Upper lobe of left lung (tissue), 6 donors: Measurements from ENCODE around the gene REXO4. TPM values are rescaled to one million over a fixed set of nuclear protein-coding genes. Genes with fewer than 3 reads are reported as not detected.

Experiments
- ATAC-seq, 2 donors: fragments of 200-7000 bp; cut with Tn5 transposase; one replicate each; pipeline ENCODE4 v1.9.1; 2022; ENCODE audit warnings: mild to moderate bottlenecking in 2 of 2, moderate library complexity in 2 of 2; ENCODE audit not compliant: low FRiP score in 2 of 2
- DNase-seq, 2 donors: peaks; one replicate each; pipeline ENCODE4 v3.0.0-alpha.2; 2019 to 2020
- H3K27ac ChIP-seq, 4 donors: fragments of 200-600 bp; sonication (generic); one replicate each; pipeline ENCODE4 v1.5.1; 2016 to 2019
- H3K27me3 ChIP-seq, 4 donors: fragments of 200-600 bp; sonication (generic); one replicate each; pipeline ENCODE4 v1.5.1; 2017 to 2019
- H3K36me3 ChIP-seq, 4 donors: fragments of 200-600 bp; sonication (generic); one replicate each; pipeline ENCODE4 v1.5.1; 2016 to 2019
- H3K4me1 ChIP-seq, 4 donors: fragments of 200-600 bp; sonication (generic); one replicate each; pipeline ENCODE4 v1.5.1; 2018 to 2019
- H3K4me3 ChIP-seq, 4 donors: fragments of 200-600 bp; sonication (generic); one replicate each; pipeline ENCODE4 v1.5.1; 2017 to 2019; ENCODE audit warnings: mild to moderate bottlenecking in 2 of 4, moderate library complexity in 1 of 4
- H3K9me3 ChIP-seq, 4 donors: fragments of 200-600 bp; sonication (generic); one replicate each; pipeline ENCODE4 v1.5.1; 2018 to 2019
- EP300 ChIP-seq, 4 donors: sonication (generic); formaldehyde crosslinking; IDR thresholded peaks; one replicate each; pipeline ENCODE4 v1.5.1; 2017; ENCODE audit warnings: antibody characterized with exemption in 4 of 4, control low read depth in 2 of 4
- POLR2A ChIP-seq, 4 donors: fragments of 450-650 bp; IDR thresholded peaks; one replicate each; pipeline ENCODE4 v1.5.1; 2016 to 2017; ENCODE audit warnings: antibody characterized with exemption in 4 of 4, mild to moderate bottlenecking in 2 of 4
- POLR2AphosphoS5 ChIP-seq, 2 donors: sonication (generic); formaldehyde crosslinking; IDR thresholded peaks; one replicate each; pipeline ENCODE4 v1.5.1; 2017; ENCODE audit warnings: antibody characterized with exemption in 2 of 2
- WGBS, 2 donors: methylation state at CpG; one replicate each; pipeline ENCODE4 v1.1.5; 2017 to 2018; 5-methylcytosine and 5-hydroxymethylcytosine counted together
- total RNA-seq, 6 donors: library from RNA; depleted of rRNA in 4 of 6; stranded (reverse); fragments of >200 nt in 4 of 6; gene quantifications; one replicate each; pipeline versions ENCODE4 v1.1.0 to v1.2.1, GENCODE V29; 2016 to 2021
- TF ChIP-seq, protein P1 (sequence below), 6 experiments: fragments of 450-650 bp in 4 of 6; fragments of 200-600 bp in 2 of 6; sonication (generic) in 2 of 6; IDR thresholded peaks; one replicate each; pipeline ENCODE4 v1.5.1; 2016 to 2019; ENCODE audit warnings: antibody characterized with exemption in 6 of 6
- donor health status: DM: no; HTN: no; CAD: no; lungs with moderate emphysema.
- donor health status: DM: no; HTN: yes; CAD: no; lungs with severe emphysema.

The REXO4 gene
- total RNA-seq, 6 donors from 2014 or later = 14.7 to 34.3 (median 23.1) TPM

DNA sequence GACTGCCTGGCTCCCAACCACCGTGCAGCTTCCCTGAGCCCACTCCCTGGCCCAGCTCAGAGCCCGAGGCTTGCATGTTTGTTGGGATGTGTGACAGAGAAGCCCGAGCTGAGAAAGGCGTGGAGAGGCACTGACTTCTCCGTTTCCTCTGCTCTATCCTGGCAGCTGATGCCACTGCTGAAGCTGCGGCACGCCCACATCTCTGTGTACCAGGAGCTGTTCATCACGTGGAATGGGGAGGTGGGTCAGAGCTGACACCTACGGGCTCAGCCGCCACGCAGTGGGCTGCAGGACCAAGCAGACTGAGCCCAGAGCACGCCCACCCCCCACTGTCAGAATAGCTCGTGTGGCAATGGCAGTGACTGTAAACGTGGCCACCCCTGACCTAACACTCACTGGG lies 32.4 kb downstream of the REXO4 start:
- no peaks in the 10 kb centered on the region for H3K4me1 ChIP-seq
- H3K4me3 ChIP-seq = no peak overlapping the region
- DNase-seq = no peak
- WGBS, 2 donors = 85 to 90% methylated on average over 4 to 14 of the region's 14 CpGs
- TF ChIP-seq, protein P1, sequence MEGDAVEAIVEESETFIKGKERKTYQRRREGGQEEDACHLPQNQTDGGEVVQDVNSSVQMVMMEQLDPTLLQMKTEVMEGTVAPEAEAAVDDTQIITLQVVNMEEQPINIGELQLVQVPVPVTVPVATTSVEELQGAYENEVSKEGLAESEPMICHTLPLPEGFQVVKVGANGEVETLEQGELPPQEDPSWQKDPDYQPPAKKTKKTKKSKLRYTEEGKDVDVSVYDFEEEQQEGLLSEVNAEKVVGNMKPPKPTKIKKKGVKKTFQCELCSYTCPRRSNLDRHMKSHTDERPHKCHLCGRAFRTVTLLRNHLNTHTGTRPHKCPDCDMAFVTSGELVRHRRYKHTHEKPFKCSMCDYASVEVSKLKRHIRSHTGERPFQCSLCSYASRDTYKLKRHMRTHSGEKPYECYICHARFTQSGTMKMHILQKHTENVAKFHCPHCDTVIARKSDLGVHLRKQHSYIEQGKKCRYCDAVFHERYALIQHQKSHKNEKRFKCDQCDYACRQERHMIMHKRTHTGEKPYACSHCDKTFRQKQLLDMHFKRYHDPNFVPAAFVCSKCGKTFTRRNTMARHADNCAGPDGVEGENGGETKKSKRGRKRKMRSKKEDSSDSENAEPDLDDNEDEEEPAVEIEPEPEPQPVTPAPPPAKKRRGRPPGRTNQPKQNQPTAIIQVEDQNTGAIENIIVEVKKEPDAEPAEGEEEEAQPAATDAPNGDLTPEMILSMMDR (IDR thresholded peaks at IDR 0.05) = no peak
- no peak for TF ChIP-seq EP300 (IDR thresholded peaks at IDR 0.05)
- no peak for TF ChIP-seq POLR2AphosphoS5 (IDR thresholded peaks at IDR 0.05)
- TF ChIP-seq POLR2A (IDR thresholded peaks at IDR 0.05) = no peak
- H3K36me3 ChIP-seq = no peaks in the 10 kb centered on the region
- H3K9me3 ChIP-seq = no peaks in the 10 kb centered on the region
- no peak for ATAC-seq
- no peaks in the 10 kb centered on the region for H3K27me3 ChIP-seq
- H3K27ac ChIP-seq = no peak overlapping the region

DNA sequence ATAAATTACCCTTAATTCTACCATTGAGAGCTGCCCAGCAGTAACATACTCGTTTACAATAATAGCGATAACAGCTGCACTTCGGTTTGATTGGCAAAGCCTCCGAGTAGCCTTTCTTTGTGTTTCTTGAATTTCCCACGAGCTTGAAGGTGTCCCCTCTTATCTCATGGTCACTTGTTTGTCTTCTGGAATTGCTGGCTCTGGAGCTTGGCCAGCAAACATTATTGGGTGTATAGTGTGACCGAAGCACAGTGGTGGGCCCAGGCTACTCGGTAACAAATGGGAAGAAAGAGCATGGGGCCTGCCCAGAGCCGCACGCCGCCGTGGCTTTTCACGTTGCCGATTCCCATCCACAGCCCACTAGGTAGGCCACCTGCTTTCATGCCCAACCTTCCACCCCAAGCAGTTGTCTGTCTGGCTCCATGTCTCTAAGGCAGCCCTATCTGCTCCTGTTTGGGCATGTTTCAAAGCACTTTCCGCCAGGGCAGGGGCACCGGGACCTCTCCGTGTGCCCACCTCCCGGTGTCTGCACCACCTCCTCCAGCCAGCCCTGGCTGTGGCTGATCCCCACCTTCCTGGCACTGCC lies 33.0 kb downstream of the REXO4 start:
- Histone ChIP-seq H3K36me3 (no peaks in the 10 kb centered on the region), H3K9me3 (no peaks in the 10 kb centered on the region), H3K4me3 (no peak overlapping the region), H3K27ac (no peak overlapping the region), H3K27me3 (no peaks in the 10 kb centered on the region), H3K4me1 (no peaks in the 10 kb centered on the region)
- ATAC-seq = no peak
- WGBS, 2 donors = 90 to 91% methylated on average over 17 of the region's 17 CpGs
- no peak for DNase-seq
- TF ChIP-seq POLR2AphosphoS5 (IDR thresholded peaks at IDR 0.05) (no peak), EP300 (IDR thresholded peaks at IDR 0.05) (no peak), POLR2A (IDR thresholded peaks at IDR 0.05) (no peak)
- TF ChIP-seq, protein P1 (IDR thresholded peaks at IDR 0.05) = no peak

DNA sequence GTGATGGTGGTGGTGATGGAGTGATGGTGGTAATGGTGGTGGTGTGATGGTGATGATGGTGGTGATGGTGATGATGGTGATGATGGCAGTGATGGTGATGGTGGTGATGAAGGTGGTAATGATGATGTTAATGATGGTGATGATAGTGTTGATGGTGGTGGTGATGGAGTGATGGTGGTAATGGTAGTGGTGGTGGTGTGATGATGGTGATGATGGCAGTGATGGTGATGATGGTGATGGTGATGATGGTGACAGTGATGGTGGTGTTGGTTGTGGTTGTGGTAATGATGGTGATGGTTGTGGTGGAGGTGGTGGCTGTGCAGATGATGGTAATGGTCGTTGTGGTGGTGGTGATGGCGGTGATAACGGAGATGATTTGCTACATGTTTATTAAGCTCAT lies 34.4 kb downstream of the REXO4 start:
- no peak for DNase-seq
- Histone ChIP-seq H3K36me3 (no peaks in the 10 kb centered on the region), H3K27me3 (no peaks in the 10 kb centered on the region), H3K9me3 (no peaks in the 10 kb centered on the region), H3K4me3 (no peak overlapping the region), H3K4me1 (no peaks in the 10 kb centered on the region), H3K27ac (no peak overlapping the region)
- ATAC-seq = no peak
- 88 to 93% methylated on average over 3 of the region's 3 CpGs for WGBS, 2 donors
- TF ChIP-seq EP300 (IDR thresholded peaks at IDR 0.05) (no peak), POLR2A (IDR thresholded peaks at IDR 0.05) (no peak), POLR2AphosphoS5 (IDR thresholded peaks at IDR 0.05) (no peak)
- TF ChIP-seq, protein P1 (IDR thresholded peaks at IDR 0.05) = no peak

DNA sequence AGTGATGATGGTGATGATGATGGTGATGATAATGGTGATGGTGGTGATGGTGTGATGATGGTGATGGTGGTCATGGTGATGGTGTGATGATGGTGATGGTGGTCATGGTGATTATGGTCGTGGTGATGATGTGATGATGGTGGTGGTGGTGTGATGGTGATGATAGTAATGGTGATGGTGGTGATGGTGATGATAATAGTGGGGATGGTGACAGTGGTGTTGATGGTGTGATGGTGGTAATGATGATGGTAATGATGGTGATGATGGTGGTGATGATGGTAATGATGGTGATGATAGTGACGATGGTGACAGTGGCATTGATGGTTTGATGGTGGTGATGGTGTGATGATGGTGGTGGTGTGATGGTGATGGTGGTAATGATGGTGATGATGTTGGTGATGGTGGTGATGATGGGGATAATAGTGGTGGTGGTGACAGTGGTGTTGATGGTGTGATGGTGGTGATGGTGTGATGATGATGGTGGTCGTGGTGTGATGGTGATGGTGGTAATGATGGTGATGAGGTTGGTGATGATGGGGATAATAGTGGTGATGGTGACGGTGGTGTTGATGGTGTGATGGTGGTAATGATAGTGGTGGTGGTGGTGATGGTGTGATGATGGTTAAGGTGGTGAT lies 35.2 kb downstream of the REXO4 start:
- Histone ChIP-seq H3K27ac (no peak overlapping the region), H3K27me3 (no peaks in the 10 kb centered on the region), H3K4me3 (no peak overlapping the region), H3K4me1 (no peaks in the 10 kb centered on the region), H3K36me3 (no peaks in the 10 kb centered on the region), H3K9me3 (no peaks in the 10 kb centered on the region)
- DNase-seq (no peak), ATAC-seq (no peak)
- WGBS, 2 donors = 87 to 90% methylated on average over 4 of the region's 4 CpGs
- TF ChIP-seq, protein P1 (IDR thresholded peaks at IDR 0.05) = no peak
- no peak for TF ChIP-seq POLR2AphosphoS5 (IDR thresholded peaks at IDR 0.05)
- no peak for TF ChIP-seq EP300 (IDR thresholded peaks at IDR 0.05)
- no peak for TF ChIP-seq POLR2A (IDR thresholded peaks at IDR 0.05)

DNA sequence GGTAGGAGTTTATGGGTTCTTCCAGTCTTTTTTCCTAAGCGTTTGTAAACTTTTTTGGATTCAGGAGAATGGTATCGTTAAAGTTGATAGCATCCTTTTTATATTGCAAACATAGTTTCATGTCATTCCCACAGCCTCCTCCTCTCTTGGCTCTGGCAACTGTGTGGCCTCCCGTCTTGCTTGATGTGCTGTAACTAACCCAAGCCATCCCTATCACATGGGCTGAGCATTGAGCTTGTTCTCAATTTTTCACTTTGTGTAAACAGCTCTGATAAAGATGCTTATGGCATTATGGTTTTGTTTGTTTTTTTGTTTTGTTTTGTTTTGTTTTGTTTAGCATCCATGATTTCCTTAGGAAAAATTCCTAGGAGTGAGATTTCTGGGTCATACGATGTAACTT lies 37.1 kb downstream of the REXO4 start:
- Histone ChIP-seq H3K27me3 (no peaks in the 10 kb centered on the region), H3K4me3 (no peak overlapping the region), H3K4me1 (peaks cover 0 to 7% (median 7%) of the 10 kb centered on the region in 4 donors), H3K36me3 (no peaks in the 10 kb centered on the region), H3K9me3 (no peaks in the 10 kb centered on the region), H3K27ac (no peak overlapping the region)
- 85 to 87% methylated on average over 4 of the region's 4 CpGs for WGBS, 2 donors
- ATAC-seq (no peak), DNase-seq (no peak)
- TF ChIP-seq EP300 (IDR thresholded peaks at IDR 0.05) = no peak
- TF ChIP-seq POLR2AphosphoS5 (IDR thresholded peaks at IDR 0.05) = no peak
- TF ChIP-seq, protein P1 (IDR thresholded peaks at IDR 0.05) = no peak
- TF ChIP-seq POLR2A (IDR thresholded peaks at IDR 0.05) = no peak
